ENCODE results near the gene TRIM65. TPM values are rescaled to one million over a fixed set of nuclear protein-coding genes. Genes with fewer than 3 reads are reported as not detected.

TRIM65 gene
- total RNA-seq, 1 donor from 2014 or later: 21.9 TPM

DNA sequence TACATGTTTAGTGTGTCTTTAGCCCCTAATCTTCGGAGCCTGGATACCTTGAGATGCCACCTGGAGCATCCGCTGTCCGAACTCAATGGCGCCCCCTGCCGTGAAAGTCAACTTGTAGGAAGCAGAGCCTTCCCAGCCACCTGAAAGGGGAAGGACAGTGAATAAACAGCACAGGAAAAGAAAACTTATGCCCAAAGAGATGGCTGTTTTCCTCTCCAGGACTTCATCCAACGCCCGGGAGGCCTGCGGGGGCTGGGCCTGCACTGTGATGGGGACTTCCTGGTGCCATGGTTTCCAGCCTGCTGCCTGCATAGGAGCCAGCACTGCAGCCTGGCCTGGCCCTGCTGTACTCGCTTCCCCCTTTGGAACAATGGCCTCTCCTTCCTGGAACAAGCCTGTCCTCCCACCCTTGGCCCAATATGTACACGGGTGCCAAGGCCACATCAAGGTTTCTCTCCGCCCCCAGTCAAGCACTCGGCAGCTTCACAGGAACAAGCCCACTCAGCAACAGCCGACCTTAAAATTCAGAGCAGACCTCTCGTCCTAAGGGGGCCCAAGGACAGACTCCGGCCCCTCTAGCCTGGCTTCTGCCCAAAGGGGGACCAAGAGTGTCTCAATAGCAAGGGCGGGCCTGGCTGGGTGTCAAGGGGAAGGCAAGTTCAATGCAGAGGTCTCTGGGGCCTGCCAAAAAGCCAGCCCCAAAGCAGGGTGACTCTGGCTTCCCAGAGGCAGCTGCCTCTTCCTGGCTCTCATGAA is 48.0 kb downstream of the TRIM65 start:
- Mint-ChIP-seq H3K27me3 (ENCODE audit: low read depth) (no peaks in the 10 kb centered on the region), H3K4me1 (peaks cover 17% of the 10 kb centered on the region), H3K9me3 (no peaks in the 10 kb centered on the region), H3K36me3 (peaks cover 21% of the 10 kb centered on the region), H3K4me3 (no peak overlapping the region), H3K27ac (no peak overlapping the region)
- TF ChIP-seq, protein P1, sequence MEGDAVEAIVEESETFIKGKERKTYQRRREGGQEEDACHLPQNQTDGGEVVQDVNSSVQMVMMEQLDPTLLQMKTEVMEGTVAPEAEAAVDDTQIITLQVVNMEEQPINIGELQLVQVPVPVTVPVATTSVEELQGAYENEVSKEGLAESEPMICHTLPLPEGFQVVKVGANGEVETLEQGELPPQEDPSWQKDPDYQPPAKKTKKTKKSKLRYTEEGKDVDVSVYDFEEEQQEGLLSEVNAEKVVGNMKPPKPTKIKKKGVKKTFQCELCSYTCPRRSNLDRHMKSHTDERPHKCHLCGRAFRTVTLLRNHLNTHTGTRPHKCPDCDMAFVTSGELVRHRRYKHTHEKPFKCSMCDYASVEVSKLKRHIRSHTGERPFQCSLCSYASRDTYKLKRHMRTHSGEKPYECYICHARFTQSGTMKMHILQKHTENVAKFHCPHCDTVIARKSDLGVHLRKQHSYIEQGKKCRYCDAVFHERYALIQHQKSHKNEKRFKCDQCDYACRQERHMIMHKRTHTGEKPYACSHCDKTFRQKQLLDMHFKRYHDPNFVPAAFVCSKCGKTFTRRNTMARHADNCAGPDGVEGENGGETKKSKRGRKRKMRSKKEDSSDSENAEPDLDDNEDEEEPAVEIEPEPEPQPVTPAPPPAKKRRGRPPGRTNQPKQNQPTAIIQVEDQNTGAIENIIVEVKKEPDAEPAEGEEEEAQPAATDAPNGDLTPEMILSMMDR (IDR thresholded peaks at IDR 0.05; ENCODE audit: unreplicated experiment): peak; percentile 72
- peak in 1 of 2 experiments; percentile 80 for DNase-seq (ENCODE audit: low spot score in 2 of 2, unreplicated experiment in 2 of 2)

DNA sequence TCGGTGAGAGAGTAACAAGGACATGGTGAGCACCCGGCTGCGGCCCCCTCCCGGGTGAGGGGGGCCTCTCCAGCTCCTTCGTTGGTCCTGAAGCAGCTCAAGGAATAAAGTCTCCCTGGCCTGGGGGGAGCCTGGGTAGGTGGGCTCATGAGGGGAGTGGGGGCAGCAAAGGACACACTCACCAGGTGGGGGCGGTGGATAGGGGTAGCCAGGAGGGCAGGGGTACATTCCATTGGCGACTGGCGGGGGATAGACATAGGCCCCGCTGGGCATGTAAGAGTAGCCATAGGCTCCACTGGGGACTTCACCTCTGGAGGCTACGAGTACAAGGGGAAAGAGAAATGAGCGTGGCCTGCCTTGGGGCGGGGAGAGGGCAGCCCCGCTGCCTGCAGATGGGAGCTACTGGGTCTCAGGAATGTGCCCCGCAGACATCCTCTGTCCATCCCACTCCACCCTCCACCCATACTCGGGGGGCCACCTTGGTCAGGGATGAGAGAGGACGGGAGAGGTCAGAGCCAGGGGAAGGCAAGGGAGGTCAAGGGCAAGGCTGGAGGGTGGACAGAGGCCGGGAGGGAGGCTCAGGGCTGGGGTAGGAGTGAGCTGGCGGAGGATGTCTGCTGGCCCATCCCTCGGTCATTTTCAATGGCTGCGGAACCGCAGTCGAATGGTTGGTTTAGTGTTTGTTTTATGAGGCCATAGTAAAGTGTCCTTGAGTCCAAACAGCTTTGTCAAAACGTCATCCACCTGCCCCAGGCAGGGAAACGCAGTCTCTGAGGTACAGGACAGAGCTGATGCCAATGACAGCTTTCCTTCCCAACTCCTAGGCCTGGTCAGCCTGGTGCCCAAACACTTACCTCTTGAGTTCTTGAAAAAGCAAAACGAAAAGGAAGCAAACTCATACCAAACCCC is 48.9 kb downstream of the TRIM65 start:
- Mint-ChIP-seq H3K9me3 (no peaks in the 10 kb centered on the region), H3K27ac (no peak overlapping the region), H3K27me3 (ENCODE audit: low read depth) (no peaks in the 10 kb centered on the region), H3K4me3 (no peak overlapping the region), H3K36me3 (peaks cover 21% of the 10 kb centered on the region), H3K4me1 (peaks cover 19% of the 10 kb centered on the region)
- no peak for DNase-seq (ENCODE audit: low spot score in 2 of 2, unreplicated experiment in 2 of 2)
- TF ChIP-seq, protein P1 (IDR thresholded peaks at IDR 0.05; ENCODE audit: unreplicated experiment): no peak

DNA sequence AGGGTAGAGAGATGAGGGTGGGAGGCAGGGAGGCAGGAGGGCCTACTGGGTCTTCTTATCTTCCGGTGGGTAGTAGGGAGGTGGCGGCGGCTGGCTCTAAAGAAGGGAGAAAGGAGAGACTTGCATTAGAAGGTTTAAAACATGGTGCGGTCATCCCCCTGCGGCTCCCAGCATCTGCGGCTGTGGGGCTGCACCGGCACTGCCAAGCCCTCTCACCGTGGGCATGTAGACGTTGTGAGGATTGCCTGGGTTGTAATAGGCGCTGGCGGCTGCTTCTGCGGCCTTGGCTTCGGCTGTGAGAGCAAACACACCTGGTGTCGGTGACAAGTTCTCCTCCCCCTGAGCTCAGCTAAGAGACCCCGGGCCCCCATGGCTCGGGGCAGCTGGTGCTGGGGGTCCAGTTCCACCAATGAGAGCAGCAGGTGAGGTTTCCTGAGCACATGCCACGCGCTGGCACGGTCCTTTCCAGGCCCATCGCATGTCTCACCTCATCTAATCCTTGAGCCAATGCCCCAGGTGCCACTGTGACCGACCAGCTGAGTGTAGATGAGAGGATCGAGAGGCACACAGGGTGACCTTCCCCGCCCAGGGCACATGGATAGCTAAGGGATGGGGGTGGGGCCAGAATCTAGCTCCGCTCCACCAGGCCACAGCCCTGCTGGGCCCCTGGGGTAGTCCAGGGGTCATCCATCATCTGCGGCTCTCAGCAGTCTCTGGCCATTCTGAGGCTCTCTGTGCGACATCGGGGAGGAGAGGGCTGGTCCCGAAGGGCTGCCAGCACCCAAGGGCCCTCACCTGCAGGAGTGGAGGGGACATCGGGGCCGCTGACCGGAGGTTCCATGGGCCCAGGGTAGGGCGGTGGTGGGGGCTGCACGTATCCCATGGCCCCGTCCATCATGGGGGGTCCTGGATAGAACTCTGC is 49.8 kb downstream of the TRIM65 start:
- Mint-ChIP-seq H3K4me1 (peaks cover 17% of the 10 kb centered on the region), H3K36me3 (peaks cover 19% of the 10 kb centered on the region), H3K9me3 (no peaks in the 10 kb centered on the region), H3K27me3 (ENCODE audit: low read depth) (no peaks in the 10 kb centered on the region), H3K4me3 (no peak overlapping the region), H3K27ac (peak overlapping the region; percentile 47)
- no peak for DNase-seq (ENCODE audit: low spot score in 2 of 2, unreplicated experiment in 2 of 2)
- TF ChIP-seq, protein P1 (IDR thresholded peaks at IDR 0.05; ENCODE audit: unreplicated experiment): no peak

DNA sequence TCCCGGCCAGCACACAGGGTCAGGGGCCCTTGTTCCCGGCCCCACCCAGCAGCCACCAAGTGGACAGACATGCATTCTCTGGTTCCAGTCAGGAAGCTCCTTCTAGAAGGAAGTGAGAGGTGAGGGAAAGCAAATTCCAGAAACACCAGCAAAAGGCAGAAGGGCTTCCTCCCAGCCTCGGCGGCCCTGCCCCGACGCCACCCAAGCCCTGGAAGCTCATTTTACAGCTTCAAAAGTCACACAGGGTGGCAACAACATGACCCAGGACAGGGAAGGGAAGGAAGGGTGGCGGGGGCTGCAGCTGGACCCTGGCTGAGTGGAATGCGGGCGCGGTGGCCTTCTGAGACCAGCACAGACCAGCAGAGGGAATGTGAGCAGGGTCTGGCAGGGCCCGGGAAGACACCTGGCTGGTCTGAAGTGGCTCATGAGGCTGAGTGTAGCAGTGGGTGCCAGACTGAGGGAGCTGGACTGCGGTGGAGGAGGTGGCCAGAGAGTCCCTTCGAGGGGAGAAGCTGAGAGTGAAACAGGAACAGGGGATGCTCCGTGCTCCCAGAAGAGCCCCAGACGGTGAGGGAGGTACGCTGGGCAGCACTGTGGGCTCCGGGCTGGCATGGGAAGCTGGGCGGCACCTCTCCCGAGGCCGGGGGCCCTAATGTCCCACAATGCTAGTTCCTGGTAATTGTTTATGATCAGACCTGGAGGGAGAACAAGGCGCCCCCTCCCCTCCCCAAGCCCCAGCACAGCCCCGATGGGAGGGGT is 50.6 kb downstream of the TRIM65 start:
- DNase-seq (ENCODE audit: low spot score in 2 of 2, unreplicated experiment in 2 of 2): no peak
- H3K4me1 Mint-ChIP-seq: peaks cover 17% of the 10 kb centered on the region
- no peak overlapping the region for H3K4me3 Mint-ChIP-seq

More for the DNA sequence above, 50.6 kb downstream of the TRIM65 start:
- Mint-ChIP-seq H3K9me3 (no peaks in the 10 kb centered on the region), H3K36me3 (peaks cover 19% of the 10 kb centered on the region), H3K27ac (peak overlapping the region; percentile 88), H3K27me3 (ENCODE audit: low read depth) (no peaks in the 10 kb centered on the region)
- TF ChIP-seq, protein P1 (IDR thresholded peaks at IDR 0.05; ENCODE audit: unreplicated experiment): no peak
